Activated CD4-positive, alpha-beta T cell treated with anti-CD3 and anti-CD28 coated beads for 36 hours (primary cell): ENCODE data around the gene SERPINE2. TPM values are rescaled to one million over a fixed set of nuclear protein-coding genes. Genes with fewer than 3 reads are reported as not detected.
"Not testable (repeated sequence)": the region's sequence is repeated elsewhere in the genome, so short reads cannot be mapped to it uniquely, and the experiment has no call there.

Experiments
- ATAC-seq: fragments of 200-7000 bp; cut with Tn5 transposase; one replicate; pipeline ENCODE4 v1.10.0; 2021; ENCODE audit warnings: mild to moderate bottlenecking, moderate library complexity
- CTCF ChIA-PET: fragments of 350-600 bp; sonication (Branson Sonifier 250); formaldehyde crosslinking; loops from one replicate; lab custom pipeline; 2021; ENCODE audit warnings: antibody characterized with exemption; lab: Charles Lee
- POLR2A ChIA-PET: fragments of 350-600 bp; sonication (Branson Sonifier 250); formaldehyde crosslinking; loops from one replicate; lab custom pipeline; 2021; ENCODE audit warnings: antibody characterized with exemption, inconsistent platforms; lab: Charles Lee
- DNase-seq: peaks from one replicate; pipeline ENCODE4 v3.0.0-alpha.2; 2020
- H3K27ac Mint-ChIP-seq: one replicate; pipeline ENCODE4 v1.8.0; 2021; ENCODE audit warnings: mixed read lengths
- H3K27me3 Mint-ChIP-seq: one replicate; pipeline ENCODE4 v1.8.0; 2021; ENCODE audit warnings: mixed read lengths
- H3K36me3 Mint-ChIP-seq: one replicate; pipeline ENCODE4 v1.8.0; 2021; ENCODE audit warnings: low read depth, mixed read lengths
- H3K4me1 Mint-ChIP-seq: one replicate; pipeline ENCODE4 v1.8.0; 2021; ENCODE audit warnings: mixed read lengths
- H3K4me3 Mint-ChIP-seq: one replicate; pipeline ENCODE4 v1.8.0; 2021; ENCODE audit warnings: mild to moderate bottlenecking, moderate library complexity, mixed read lengths
- H3K9me3 Mint-ChIP-seq: one replicate; pipeline ENCODE4 v1.8.0; 2021; ENCODE audit warnings: low read depth, mixed read lengths
- intact Hi-C, 2 experiments: fragments of 100-400 bp; cut with DNase I in 1 of 2; cut with micrococcal nuclease in 1 of 2; formaldehyde crosslinking; loops; one replicate each; pipeline versions ENCODE4 v1.14.2 to v1.15.1; 2022 to 2024; cut with DNase I, micrococcal nuclease
- total RNA-seq, 2 experiments: library from RNA; stranded (reverse); gene quantifications; one replicate each; pipeline ENCODE4 v1.2.3, GENCODE V29; 2021

Gene SERPINE2
- total RNA-seq, 2 experiments from 2014 or later: 30.9 to 46.6 TPM

- DNase-seq (peak; percentile 90), ATAC-seq (peak; percentile 52)
- H3K36me3 Mint-ChIP-seq: peaks cover 22% of the 10 kb centered on the region
- peaks cover 5% of the 10 kb centered on the region for H3K9me3 Mint-ChIP-seq
- intact Hi-C loops: loop anchor here (1.0 to 10.0 kb wide), 7 partner anchors 12 to 1523 kb away; partner anchors contain the start of genes MRPL44 (in 2 of the 2), ACSL3 (in 1 of the 2), CUL3 (in 1 of the 2) and SGPP2 (in 1 of the 2)
- peak within 1 kb of the TSS; percentile 90 for H3K4me3 Mint-ChIP-seq
- peaks cover 62% of the 10 kb centered on the region for H3K4me1 Mint-ChIP-seq
- H3K27ac Mint-ChIP-seq: peak within 1 kb of the TSS; percentile 90
- H3K27me3 Mint-ChIP-seq: peaks cover 1% of the 10 kb centered on the region
- CTCF ChIA-PET: interaction anchor here (0.9 to 1.9 kb wide), 2 partner anchors 25 to 184 kb away, joined by 3 to 6 read pairs; no protein-coding TSS in a partner anchor
- POLR2A ChIA-PET: interaction anchor here (0.6 kb wide), 1 partner anchor 16 kb away, joined by 3 read pairs; no protein-coding TSS in a partner anchor
Observed at GRCh38 chr2:223944703-223945531, 94.2 kb downstream of the SERPINE2 start, which contains the start of gene WDFY1. Gene WDFY1 (minus strand): TSS chr2:223945335. CDS start chr2:223945284, 51 bp downstream.

DNA sequence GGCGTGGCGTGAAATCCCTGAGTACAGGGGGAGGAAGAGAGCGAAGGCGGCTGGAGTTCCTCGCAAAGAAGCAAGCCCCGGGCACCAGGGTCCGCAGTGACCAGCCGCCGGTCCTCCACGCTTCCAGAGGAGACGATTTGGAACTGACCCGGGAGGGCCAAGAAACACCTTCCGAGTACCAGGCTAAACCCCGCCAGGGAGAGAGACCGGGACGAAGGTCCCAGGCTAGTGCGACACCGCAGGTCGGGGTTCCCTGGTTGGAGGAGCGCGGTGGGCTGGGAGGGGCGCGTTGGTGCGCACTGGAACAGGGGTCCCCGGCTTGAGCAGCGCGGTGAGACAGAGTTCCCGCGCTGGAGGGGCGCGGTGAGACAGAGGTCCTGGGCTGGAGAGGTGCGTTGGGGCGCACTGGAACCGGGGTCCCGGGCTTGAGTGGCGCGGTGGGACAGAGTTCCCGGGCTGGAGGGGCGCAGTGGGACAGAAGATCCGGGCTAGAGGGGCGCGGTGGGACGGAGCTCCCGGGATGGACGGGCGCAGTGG is 94.9 kb downstream of the SERPINE2 start:
- DNase-seq (peak; percentile 58), ATAC-seq (no peak)
- H3K4me3 Mint-ChIP-seq: peak overlapping the region; percentile 90
- peaks cover 1% of the 10 kb centered on the region for H3K27me3 Mint-ChIP-seq
- peaks cover 62% of the 10 kb centered on the region for H3K4me1 Mint-ChIP-seq
- peak overlapping the region; percentile 90 for H3K27ac Mint-ChIP-seq
- intact Hi-C loops: loop anchor here (2.0 to 10.0 kb wide), 5 partner anchors 249 to 1082 kb away; partner anchors contain the start of genes ACSL3 (in 1 of the 2) and CUL3 (in 1 of the 2)
- ChIA-PET POLR2A (no interaction called here), CTCF (interaction anchor here (1.3 to 1.9 kb wide), 2 partner anchors 11 to 26 kb away, joined by 5 to 6 read pairs; no protein-coding TSS in a partner anchor)
- peaks cover 5% of the 10 kb centered on the region for H3K9me3 Mint-ChIP-seq
- H3K36me3 Mint-ChIP-seq: peaks cover 29% of the 10 kb centered on the region

DNA sequence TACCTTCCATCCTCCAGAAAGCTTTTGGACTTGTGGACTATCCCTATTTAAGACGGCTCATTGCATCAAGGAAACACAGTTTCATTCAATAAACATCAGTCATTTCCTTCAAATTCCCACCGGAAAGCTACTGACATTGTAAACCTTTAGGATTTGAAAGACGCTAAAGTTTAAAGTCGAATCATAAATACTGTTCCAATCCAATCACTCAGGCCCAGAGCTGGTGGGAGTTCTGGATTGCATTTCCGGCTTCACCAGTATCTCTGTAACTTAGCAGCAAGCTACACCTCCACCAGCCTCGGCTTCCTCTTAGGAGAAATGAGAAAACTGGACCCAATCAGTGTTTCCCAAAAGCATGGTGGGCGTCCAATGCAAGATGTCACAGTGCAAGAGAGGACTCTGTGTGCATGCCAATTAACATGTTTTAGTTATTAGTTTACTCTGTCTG is 95.5 kb downstream of the SERPINE2 start:
- Mint-ChIP-seq H3K9me3 (peaks cover 5% of the 10 kb centered on the region), H3K27me3 (peaks cover 1% of the 10 kb centered on the region), H3K36me3 (peaks cover 35% of the 10 kb centered on the region), H3K4me3 (peak overlapping the region; percentile 90), H3K4me1 (peaks cover 63% of the 10 kb centered on the region), H3K27ac (peak overlapping the region; percentile 90)
- DNase-seq: no peak
- CTCF ChIA-PET: interaction anchor here (1.0 to 1.3 kb wide), 3 partner anchors 12 to 163 kb away, joined by 3 to 5 read pairs (median 3); no protein-coding TSS in a partner anchor
- intact Hi-C loops: loop anchor here (2.0 to 10.0 kb wide), 6 partner anchors 183 to 1081 kb away; partner anchors contain the start of genes ACSL3 (in 1 of the 2) and CUL3 (in 1 of the 2)
- POLR2A ChIA-PET: interaction anchor here (0.6 kb wide), 1 partner anchor 56 kb away, joined by 3 read pairs; no protein-coding TSS in a partner anchor
- ATAC-seq: no peak

DNA sequence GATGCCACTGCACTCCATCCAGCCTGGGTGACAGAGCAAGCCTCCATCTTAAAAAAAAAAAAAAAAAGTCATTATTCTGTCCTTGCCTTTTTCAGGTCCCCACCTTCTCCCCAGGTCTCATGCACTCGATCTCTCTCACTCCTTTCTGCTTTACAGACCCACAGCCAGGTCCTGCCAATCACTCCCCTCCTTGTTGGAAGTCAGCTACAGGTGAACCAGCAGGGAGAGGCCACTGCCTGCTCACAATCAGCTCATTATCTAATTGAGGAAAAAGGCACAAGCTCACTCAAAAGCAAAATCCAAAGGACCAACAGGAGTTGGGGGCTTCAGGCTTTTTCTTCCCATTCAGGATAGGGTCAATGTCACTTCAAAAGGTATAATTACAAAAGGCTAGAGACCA is 96.0 kb downstream of the SERPINE2 start:
- ChIA-PET POLR2A (interaction anchor here (0.6 kb wide), 1 partner anchor 57 kb away, joined by 3 read pairs; no protein-coding TSS in a partner anchor), CTCF (interaction anchor here (1.0 to 1.3 kb wide), 3 partner anchors 12 to 163 kb away, joined by 3 to 5 read pairs (median 3); no protein-coding TSS in a partner anchor)
- Mint-ChIP-seq H3K4me3 (peak overlapping the region; percentile 90), H3K9me3 (peaks cover 5% of the 10 kb centered on the region), H3K36me3 (peaks cover 37% of the 10 kb centered on the region), H3K27ac (peak overlapping the region; percentile 90), H3K4me1 (peaks cover 64% of the 10 kb centered on the region), H3K27me3 (peaks cover 1% of the 10 kb centered on the region)
- intact Hi-C loops: loop anchor here (2.0 to 10.0 kb wide), 5 partner anchors 182 to 1081 kb away; partner anchors contain the start of gene ACSL3 (in 1 of the 2)
- DNase-seq (no peak), ATAC-seq (no peak)

DNA sequence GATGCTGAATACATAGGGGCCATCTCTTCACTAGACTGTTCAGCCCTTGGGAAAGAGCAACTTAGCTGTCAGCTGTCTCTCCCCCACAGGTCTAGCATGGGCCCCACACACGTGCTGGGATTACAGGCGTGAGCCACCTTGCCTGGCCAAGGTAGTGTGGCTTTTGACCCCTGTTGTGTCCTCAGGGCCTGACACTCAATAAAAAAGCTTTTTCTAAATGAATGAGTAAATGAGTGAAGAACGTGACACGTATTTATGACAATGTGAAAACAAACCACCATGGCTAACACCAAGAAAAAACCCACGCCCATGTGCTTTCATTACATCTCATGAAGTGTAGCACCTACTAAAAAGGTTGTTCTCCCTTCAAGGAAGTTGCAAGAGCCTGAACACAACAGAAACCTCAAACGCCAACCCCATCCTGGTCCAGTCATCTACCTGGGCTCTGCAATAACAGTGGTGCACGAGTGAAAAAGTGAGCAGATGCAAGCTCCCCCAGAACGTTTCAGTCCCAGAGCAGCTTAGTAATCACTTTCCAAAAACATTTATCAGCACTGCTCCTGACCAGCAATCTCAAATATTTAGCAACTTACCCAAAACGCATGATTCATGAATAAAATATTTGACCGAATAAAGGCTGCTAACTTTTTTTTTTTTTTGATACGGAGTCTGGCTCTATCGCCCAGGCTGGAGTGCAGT is 97.4 kb downstream of the SERPINE2 start:
- Mint-ChIP-seq H3K27me3 (peaks cover 1% of the 10 kb centered on the region), H3K36me3 (peaks cover 44% of the 10 kb centered on the region), H3K4me1 (peaks cover 65% of the 10 kb centered on the region), H3K9me3 (peaks cover 7% of the 10 kb centered on the region), H3K4me3 (peak overlapping the region; percentile 61), H3K27ac (peak overlapping the region; percentile 99)
- peak; percentile 90 for DNase-seq
- CTCF ChIA-PET: interaction anchor here (0.6 to 1.6 kb wide), 13 partner anchors 8 to 986 kb away, joined by 3 to 10 read pairs (median 4); no protein-coding TSS in a partner anchor
- peak; percentile 85 for ATAC-seq
- intact Hi-C loops: loop anchor here (1.0 to 10.0 kb wide), 6 partner anchors 16 to 1079 kb away; partner anchors contain the start of genes ACSL3 (in 1 of the 2) and MRPL44 (in 1 of the 2)
- POLR2A ChIA-PET: interaction anchor here (0.6 to 1.1 kb wide), 10 partner anchors 8 to 1289 kb away, joined by 3 to 20 read pairs (median 5); no protein-coding TSS in a partner anchor

- DNase-seq, H3K9me3 Mint-ChIP-seq: not testable (repeated sequence)
- ATAC-seq: peak; percentile 14
Observed at GRCh38 chr2:223939438-223939837, 99.6 kb downstream of the SERPINE2 start.

DNA sequence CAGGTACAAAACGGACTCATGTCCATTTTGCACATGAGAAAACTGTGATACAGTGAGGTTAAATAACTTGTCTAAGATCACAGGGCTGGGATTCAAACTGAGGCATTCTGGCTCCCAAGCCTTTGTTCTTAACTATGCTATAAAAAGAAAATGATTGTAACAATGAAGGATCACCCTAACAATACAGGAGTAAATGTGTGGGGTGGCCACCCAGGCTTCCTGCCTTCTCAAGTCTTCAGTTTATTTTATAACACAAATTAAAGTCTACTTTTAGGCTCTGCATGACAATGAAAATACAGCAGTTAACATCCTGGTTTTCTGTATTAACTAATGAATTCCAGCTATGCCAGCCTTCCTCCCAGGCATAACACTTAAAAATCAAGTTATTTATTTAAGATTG is 101.6 kb downstream of the SERPINE2 start:
- ATAC-seq: no peak
- H3K36me3 Mint-ChIP-seq: peaks cover 37% of the 10 kb centered on the region
- H3K4me1 Mint-ChIP-seq: peaks cover 77% of the 10 kb centered on the region
- intact Hi-C loops: loop anchor here (2.0 to 5.0 kb wide), 3 partner anchors 40 to 123 kb away; no protein-coding TSS in a partner anchor
- ChIA-PET CTCF (interaction anchor here (0.6 to 1.2 kb wide), 3 partner anchors 54 to 126 kb away, joined by 3 to 4 read pairs (median 3); no protein-coding TSS in a partner anchor), POLR2A (no interaction called here)
- DNase-seq: no peak
- peak overlapping the region; percentile 78 for H3K27ac Mint-ChIP-seq
- H3K27me3 Mint-ChIP-seq: no peaks in the 10 kb centered on the region
- H3K9me3 Mint-ChIP-seq: peaks cover 5% of the 10 kb centered on the region
- no peak overlapping the region for H3K4me3 Mint-ChIP-seq

More at GRCh38 chr2:223939438-223939837, 99.6 kb downstream of the SERPINE2 start:
- peaks cover 45% of the 10 kb centered on the region for H3K36me3 Mint-ChIP-seq
- ChIA-PET CTCF (interaction anchor here (1.2 kb wide), 1 partner anchor 31 kb away, joined by 3 read pairs; no protein-coding TSS in a partner anchor), POLR2A (interaction anchor here (0.7 kb wide), 1 partner anchor 110 kb away, joined by 3 read pairs; no protein-coding TSS in a partner anchor)
- intact Hi-C loops: loop anchor here in 1 of 2 experiments (5.0 kb wide), 1 partner anchor 42 kb away; no protein-coding TSS in a partner anchor
- H3K4me1 Mint-ChIP-seq: peaks cover 75% of the 10 kb centered on the region
- not testable (repeated sequence) for H3K4me3 Mint-ChIP-seq, H3K27me3 Mint-ChIP-seq
- peak overlapping the region; percentile 82 for H3K27ac Mint-ChIP-seq

DNA sequence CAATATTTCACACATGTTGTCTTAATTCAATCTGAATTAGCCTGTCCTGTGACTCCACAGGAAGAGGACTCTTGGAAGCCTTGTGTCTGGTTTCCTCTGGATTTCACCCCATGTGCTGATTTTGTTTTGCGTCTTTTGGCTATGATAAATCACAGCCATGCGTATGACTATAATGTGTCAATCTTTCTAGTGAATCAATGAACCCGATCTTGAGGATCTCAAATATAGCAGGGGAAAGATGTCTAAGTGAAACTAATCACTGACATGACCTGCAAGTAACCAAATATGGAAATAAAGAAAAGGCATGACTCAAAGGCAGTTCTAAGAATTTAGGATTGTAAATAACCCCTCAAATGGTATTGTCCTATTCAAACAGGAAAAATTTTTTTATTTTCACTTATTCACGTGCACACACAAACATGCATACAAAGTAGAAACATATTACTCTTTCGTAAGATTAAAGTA is 102.2 kb downstream of the SERPINE2 start:
- ChIA-PET POLR2A (no interaction called here), CTCF (interaction anchor here (0.6 to 1.6 kb wide), 3 partner anchors 13 to 57 kb away, joined by 3 to 4 read pairs (median 3); no protein-coding TSS in a partner anchor)
- H3K36me3 Mint-ChIP-seq: peaks cover 36% of the 10 kb centered on the region
- intact Hi-C loops: loop anchor here (2.0 to 5.0 kb wide), 3 partner anchors 40 to 122 kb away; no protein-coding TSS in a partner anchor
- DNase-seq: no peak
- no peaks in the 10 kb centered on the region for H3K27me3 Mint-ChIP-seq
- H3K4me1 Mint-ChIP-seq: peaks cover 75% of the 10 kb centered on the region
- H3K9me3 Mint-ChIP-seq: peaks cover 5% of the 10 kb centered on the region
- H3K4me3 Mint-ChIP-seq: peak overlapping the region; percentile 19
- peak; percentile 39 for ATAC-seq
- peak overlapping the region; percentile 78 for H3K27ac Mint-ChIP-seq

DNA sequence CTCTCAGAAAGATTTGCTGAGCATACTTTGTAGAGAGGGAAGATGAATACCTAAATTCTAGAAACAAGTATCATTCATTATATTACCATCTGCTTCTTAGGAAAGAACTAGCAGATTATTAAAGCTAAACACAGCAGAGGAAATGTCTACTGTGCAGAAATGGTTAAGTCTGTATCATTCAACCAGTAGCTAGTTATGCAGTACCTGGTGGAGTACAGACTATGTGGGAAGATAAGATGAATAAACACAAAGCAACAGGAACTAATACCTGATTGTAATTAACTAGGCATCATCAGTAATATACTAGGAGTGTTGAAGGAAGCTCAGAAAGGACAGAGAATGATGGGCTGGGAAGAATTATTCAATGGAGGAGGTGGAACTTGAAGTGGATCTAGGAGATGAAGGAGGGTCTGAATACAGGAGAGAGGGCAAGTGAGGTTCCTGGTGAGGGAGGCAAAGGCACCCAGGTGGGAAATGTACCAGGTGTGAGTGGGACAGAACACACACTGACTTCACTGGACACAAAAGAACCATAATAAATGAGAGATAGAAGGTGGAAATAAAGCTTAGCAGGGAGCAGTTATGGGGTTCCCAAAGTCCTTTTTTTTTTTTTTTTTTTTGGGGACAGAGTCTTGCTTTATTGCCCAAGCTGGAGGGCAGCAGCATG is 103.5 kb downstream of the SERPINE2 start:
- Mint-ChIP-seq H3K27ac (peak overlapping the region; percentile 22), H3K4me3 (no peak overlapping the region), H3K4me1 (peaks cover 75% of the 10 kb centered on the region), H3K27me3 (no peaks in the 10 kb centered on the region), H3K9me3 (peaks cover 2% of the 10 kb centered on the region), H3K36me3 (peaks cover 30% of the 10 kb centered on the region)
- no peak for ATAC-seq
- DNase-seq: no peak
- ChIA-PET POLR2A (no interaction called here), CTCF (interaction anchor here (1.6 kb wide), 1 partner anchor 14 kb away, joined by 4 read pairs; no protein-coding TSS in a partner anchor)
- intact Hi-C loops: loop anchor here (2.0 to 5.0 kb wide), 3 partner anchors 38 to 121 kb away; no protein-coding TSS in a partner anchor
